GM12872 (cell line): ENCODE measurements around the gene GXYLT2.

Source experiments
- TF ChIP-seq, protein P1 (sequence below): IDR thresholded peaks from 3 replicates; pipeline ENCODE4 v1.5.1; 2011; ENCODE audit warnings: low read depth, mild to moderate bottlenecking, low read length, moderate library complexity; ENCODE audit not compliant: insufficient read depth

The GXYLT2 gene

DNA sequence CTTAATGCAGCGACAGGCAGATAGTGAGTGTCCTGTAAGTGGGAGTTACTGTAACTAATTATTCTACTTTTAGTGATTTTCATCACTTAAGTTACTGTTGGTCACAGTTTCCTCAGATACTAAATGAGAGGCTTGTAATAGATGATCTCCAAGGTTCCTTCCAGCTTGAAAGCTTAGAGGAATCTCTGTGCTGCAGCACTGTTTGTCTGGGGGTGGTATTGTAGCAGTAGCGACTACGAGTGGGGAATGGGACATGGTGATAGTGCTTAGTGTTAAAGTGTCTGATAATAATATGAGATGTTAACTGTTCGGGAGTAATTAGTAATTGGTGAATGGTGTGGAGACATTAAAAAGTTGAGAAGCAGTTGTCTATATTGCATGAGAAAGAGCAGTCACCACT lies 121.2 kb downstream of the GXYLT2 start:
- TF ChIP-seq, protein P1, sequence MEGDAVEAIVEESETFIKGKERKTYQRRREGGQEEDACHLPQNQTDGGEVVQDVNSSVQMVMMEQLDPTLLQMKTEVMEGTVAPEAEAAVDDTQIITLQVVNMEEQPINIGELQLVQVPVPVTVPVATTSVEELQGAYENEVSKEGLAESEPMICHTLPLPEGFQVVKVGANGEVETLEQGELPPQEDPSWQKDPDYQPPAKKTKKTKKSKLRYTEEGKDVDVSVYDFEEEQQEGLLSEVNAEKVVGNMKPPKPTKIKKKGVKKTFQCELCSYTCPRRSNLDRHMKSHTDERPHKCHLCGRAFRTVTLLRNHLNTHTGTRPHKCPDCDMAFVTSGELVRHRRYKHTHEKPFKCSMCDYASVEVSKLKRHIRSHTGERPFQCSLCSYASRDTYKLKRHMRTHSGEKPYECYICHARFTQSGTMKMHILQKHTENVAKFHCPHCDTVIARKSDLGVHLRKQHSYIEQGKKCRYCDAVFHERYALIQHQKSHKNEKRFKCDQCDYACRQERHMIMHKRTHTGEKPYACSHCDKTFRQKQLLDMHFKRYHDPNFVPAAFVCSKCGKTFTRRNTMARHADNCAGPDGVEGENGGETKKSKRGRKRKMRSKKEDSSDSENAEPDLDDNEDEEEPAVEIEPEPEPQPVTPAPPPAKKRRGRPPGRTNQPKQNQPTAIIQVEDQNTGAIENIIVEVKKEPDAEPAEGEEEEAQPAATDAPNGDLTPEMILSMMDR, result no peak

DNA sequence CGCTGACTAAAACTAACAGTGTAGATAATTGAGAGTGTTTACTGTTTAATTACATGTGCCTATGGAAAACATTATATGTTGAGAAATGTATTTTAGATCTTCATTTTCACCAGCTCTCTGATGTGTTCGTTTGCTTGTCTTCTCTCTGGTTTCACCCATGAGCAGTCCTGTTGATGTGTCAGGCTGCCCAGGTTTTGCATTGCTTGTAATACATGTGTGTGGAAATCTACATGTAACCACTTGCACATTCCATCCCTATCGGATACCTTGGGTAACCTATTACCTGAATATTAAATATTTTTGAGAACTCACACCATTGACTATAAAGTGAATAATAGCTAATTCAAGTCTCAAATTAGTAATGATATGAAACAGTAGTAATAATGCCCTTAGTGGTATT lies 121.9 kb downstream of the GXYLT2 start:
- TF ChIP-seq, protein P1, result no peak

DNA sequence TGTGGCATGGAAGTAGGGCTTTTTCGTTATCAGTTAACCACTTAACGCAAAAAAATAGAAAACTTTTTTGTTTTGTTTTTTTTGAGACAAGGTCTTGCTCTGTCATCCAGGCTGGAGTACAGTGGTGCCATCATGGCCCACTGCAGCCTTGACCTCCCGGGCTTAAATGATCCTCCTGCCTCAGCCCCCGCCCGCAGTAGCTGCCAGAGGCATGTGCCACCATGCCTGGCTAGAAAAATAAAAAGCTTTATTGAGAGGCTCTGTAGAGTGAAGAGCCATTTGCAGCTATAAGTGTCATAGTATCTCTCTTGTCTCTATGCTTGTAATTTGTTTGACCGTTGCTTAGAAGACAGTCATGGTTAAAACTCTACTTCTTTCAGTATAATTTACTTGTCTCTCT lies 122.3 kb downstream of the GXYLT2 start:
- TF ChIP-seq, protein P1, result no peak

DNA sequence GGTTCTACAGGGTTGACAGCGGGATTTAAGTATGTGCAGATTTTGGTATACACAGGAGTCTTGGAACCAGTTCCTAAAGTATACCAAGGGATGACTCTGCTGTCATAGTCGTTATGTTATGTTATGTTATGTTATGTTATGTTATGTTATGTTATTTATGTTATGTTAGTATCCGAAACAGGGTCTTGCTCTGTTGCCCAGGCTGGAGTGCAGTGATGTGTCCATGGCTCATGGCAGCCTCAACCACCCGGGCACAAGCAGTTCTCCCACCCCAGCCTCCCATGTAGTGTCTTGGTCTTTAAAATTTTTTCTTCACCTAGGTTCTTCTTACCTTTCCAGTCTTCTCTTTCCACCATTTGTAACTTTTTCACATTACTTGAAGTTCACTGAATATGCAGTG lies 130.5 kb downstream of the GXYLT2 start:
- TF ChIP-seq, protein P1, result no peak

DNA sequence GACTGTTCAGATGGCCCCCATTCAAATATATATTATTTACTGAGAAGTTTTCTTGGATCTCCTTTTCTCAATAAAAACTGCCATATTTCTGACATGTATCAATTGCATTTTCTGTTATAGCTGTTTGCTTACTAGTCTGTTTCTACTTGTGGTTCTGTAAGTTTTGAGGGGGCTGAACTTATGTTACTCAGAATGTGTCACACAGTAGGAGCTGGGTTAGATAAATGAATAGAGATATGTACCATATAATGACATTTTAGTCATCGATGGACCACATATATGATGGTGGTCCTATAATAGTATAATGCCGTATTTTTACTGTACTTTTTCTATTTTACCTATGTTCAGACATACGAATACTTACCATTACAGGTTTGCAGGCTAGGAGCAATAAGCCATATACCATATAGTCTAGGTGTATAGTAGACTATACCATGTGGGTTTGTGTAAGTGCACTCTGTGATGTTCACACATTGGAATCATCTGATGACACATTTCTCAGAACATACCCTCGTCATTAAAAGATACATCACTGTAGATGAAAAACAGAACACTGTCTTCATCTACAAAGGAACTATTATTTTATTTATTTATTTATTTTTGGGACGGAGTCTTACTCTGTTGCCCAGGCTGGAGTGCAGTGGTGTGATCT lies 131.1 kb downstream of the GXYLT2 start:
- TF ChIP-seq, protein P1, result no peak

DNA sequence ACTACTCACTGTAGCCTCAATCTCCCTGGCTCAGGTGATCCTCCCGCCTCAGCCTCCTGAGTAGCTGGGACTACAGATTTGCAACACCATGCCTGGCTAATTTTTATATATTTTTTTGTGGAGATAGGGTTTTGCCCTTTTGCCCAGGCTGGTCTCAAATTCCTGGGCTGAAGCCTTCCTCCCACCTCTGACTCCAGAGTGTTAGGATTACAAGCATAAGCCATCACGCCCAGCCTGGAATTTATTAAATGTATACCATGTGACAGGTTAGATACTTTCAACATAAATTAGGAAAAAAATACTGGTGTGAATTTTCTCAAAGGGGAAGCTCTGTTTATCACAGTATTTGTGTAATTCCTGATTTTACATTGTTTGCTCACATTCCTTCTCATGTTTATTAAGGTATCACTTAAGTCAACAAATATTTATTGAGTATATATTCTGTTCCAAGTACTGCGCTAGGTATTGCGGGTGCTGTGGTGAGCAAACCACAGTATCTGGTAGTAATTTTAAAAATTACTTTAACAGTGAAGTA lies 133.5 kb downstream of the GXYLT2 start:
- TF ChIP-seq, protein P1, result no peak

DNA sequence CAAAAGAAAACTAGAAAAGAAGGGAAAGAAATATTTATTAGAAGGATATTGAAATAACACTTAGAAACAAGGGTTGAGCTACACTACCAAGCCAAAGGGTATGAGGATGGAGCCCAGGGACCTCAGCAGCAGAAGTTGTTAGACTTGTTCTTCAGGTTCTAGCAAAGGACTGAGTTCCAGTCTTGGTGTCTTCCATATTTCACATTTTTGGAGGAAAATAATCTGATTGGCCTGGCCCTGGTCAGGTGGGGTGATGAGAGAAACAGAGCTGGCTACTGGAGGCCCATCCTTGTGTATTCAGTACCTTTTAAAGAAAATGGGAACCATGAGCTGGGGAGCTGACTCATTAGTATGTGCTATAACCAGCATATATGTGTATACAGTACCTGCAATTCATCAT lies 137.0 kb downstream of the GXYLT2 start:
- TF ChIP-seq, protein P1, result no peak
